Spinal cord (tissue), 10 donors: Measurements from ENCODE around the gene EPS8. TPM values are rescaled to one million over a fixed set of nuclear protein-coding genes. Genes with fewer than 3 reads are reported as not detected.

Experiments
- DNase-seq, 6 donors: peaks; one replicate each; pipeline versions ENCODE4 v3.0.0 to v3.0.0-alpha.2; 2013 to 2015; ENCODE audit warnings: low spot score in 6 of 6, low read depth in 4 of 6
- H3K27ac ChIP-seq: one replicate; pipeline ENCODE4 v1.5.1; 2013; ENCODE audit warnings: low read depth, low read length, control low read depth
- H3K27me3 ChIP-seq: one replicate; pipeline ENCODE4 v1.6.1; 2013; ENCODE audit warnings: low read length; ENCODE audit not compliant: control insufficient read depth, insufficient read depth
- H3K36me3 ChIP-seq: one replicate; pipeline ENCODE4 v1.6.1; 2013; ENCODE audit warnings: low read length; ENCODE audit not compliant: control insufficient read depth, insufficient read depth
- H3K4me1 ChIP-seq: one replicate; pipeline ENCODE4 v1.6.1; 2013; ENCODE audit warnings: low read length; ENCODE audit not compliant: control insufficient read depth, insufficient read depth
- H3K4me3 ChIP-seq: one replicate; pipeline ENCODE4 v1.5.1; 2013; ENCODE audit warnings: low read depth, low read length, control low read depth
- H3K9me3 ChIP-seq: one replicate; pipeline ENCODE4 v1.6.1; 2013; ENCODE audit warnings: low read length; ENCODE audit not compliant: control insufficient read depth, insufficient read depth
- WGBS: methylation state at CpG from one replicate; pipeline ENCODE4 v1.1.5; 2013; ENCODE audit warnings: missing lambda C conversion rate; ENCODE audit not compliant: insufficient coverage; 5-methylcytosine and 5-hydroxymethylcytosine counted together
- polyA plus RNA-seq, 2 donors: library from polyadenylated mRNA; unstranded; fragments of 120-200 nt; gene quantifications; one replicate each; pipeline ENCODE4 v1.2.1, GENCODE V29; 2013; ENCODE audit not compliant: insufficient read length in 2 of 2
- total RNA-seq, 2 donors: library from RNA; depleted of rRNA in 1 of 2; stranded (reverse); fragments of 120-200 nt in 1 of 2; fragments of >200 nt in 1 of 2; gene quantifications; one replicate each; pipeline versions ENCODE4 v1.2.3 to v1.2.4, GENCODE V29; 2013 to 2014
- donor health status: healthy.

Gene EPS8
- total and polyA plus RNA-seq, 4 donors = 63.1 to 84.1 (median 73.7) TPM

DNA sequence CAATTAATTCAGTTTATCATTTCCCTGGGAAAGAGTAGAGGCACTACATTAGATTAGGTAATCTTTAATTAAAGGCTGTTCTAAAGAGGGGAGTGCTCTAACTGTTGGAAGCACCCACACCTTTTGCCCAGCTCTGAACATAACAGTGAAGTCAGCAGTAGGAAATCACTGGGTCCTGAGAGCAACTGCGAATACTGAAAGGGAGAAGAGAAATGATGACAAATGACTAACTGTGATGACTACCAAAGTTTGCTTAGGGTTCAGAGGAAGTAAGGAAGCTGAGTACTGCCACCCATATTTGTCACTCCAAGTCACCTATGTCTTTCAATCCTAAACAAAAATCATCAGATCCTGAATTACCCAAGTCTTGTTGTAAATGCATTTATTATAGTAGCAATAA, 140.6 kb downstream of the EPS8 start:
- H3K27ac ChIP-seq = no peak overlapping the region
- peaks cover 1% of the 10 kb centered on the region for H3K36me3 ChIP-seq
- DNase-seq = no peak
- no CpG with 5 or more reads among the region's 1 CpG for WGBS
- H3K27me3 ChIP-seq = no peaks in the 10 kb centered on the region
- no peaks in the 10 kb centered on the region for H3K4me1 ChIP-seq
- no peak overlapping the region for H3K4me3 ChIP-seq
- no peaks in the 10 kb centered on the region for H3K9me3 ChIP-seq

DNA sequence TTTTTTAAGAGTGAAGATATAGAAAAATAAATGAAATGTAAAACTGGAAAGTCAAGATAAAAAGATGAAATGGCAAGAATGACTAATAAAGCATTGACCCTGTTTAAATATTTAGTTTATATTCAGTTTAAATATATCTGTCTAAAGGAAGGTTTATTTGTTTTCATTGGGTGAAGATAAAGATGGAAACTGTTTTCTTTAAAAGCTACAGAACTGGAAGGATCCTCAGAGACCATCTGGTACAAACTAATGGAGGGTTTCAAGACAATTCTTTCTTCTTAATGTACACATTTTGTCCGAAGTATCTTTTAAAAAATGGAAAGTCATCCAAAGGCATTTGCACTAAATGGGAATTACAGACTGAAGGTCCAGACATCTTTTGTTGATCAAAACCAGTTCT, 142.6 kb downstream of the EPS8 start:
- H3K4me1 ChIP-seq = no peaks in the 10 kb centered on the region
- peak overlapping the region; percentile 1 for H3K27ac ChIP-seq
- no CpG with 5 or more reads among the region's 1 CpG for WGBS
- H3K4me3 ChIP-seq = no peak overlapping the region
- no peaks in the 10 kb centered on the region for H3K27me3 ChIP-seq
- no peaks in the 10 kb centered on the region for H3K9me3 ChIP-seq
- peaks cover 5% of the 10 kb centered on the region for H3K36me3 ChIP-seq
- no peak for DNase-seq

DNA sequence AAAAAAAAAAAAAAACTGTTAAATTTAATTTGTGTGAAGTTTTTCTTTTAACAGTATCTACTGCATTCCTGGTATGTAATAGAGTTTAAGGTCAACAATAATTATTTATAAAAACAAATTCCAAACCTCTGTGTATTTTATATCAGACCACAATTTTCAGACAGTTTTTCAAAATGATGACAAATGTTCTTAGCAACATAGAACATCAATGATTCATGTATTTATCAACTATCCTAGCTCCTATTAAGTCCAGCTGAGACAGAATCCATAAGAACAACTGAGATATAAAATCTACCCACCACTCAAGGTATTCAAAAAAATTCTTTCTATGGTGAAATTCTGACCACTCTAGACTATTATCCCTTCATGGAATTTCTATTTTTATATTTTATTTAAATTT, 144.5 kb downstream of the EPS8 start:
- no peak for DNase-seq
- no peaks in the 10 kb centered on the region for H3K27me3 ChIP-seq
- H3K27ac ChIP-seq = no peak overlapping the region
- H3K4me3 ChIP-seq = no peak overlapping the region
- H3K36me3 ChIP-seq = peaks cover 5% of the 10 kb centered on the region
- no peaks in the 10 kb centered on the region for H3K4me1 ChIP-seq
- no peaks in the 10 kb centered on the region for H3K9me3 ChIP-seq

DNA sequence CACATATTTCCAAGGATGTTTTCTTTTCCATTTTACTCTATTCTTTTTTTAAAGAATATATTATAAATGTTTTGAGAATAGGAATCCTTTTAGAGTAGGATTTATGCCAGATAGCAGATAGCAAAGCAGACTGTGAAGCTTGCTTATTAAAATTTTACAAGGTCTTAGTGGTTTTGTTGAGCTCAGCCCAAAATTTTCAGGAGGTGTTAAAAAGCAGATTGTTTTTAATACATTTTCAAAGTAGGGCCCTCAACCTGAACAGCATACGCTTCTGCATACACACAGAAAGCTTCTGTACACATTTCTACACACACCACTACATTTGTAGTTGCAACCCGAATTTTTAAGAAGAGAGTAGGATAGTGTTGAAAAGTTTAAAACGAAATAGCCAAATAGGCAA, 151.0 kb downstream of the EPS8 start:
- Histone ChIP-seq H3K27ac (no peak overlapping the region), H3K9me3 (no peaks in the 10 kb centered on the region), H3K4me1 (no peaks in the 10 kb centered on the region), H3K27me3 (no peaks in the 10 kb centered on the region), H3K4me3 (no peak overlapping the region), H3K36me3 (peaks cover under 1% of the 10 kb centered on the region)
- DNase-seq = no peak
- WGBS = no CpG with 5 or more reads among the region's 3 CpGs

DNA sequence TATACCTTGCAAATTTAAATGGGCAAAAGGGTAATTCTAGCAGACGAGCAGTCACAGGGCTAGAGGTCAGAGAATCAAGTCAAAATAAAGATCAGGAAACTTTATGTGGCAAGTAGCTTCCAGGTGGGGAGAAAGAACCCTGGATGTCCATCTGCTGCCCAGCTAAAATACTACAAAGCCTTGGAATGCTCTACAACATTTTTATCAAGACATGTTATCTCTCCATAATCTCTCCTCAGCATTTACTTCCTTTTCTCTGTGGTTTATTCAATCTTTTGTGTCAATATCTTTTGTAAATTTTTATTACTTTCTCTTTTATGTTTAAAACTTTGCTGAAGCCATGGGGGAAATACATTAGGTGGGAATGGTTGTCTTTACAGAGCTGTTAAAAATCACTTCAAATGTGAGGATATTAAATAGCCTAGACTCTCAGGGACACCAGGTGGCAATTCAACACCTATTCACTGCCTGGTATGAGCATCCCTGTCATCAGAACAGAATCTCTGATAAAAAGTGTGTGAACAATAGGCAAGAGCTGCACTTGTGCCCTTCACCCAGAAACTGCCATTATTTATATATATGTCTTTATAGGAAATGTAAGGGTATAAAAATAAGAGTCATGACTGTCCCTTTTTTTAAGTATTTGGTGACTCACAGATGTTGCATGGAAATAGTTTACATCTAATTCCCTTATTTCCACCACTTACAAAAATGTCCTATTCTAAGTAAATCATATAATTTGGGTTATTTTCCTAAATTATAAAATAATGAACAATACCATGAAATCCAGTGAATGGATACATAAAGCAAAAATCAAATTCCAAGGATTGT, 152.9 kb downstream of the EPS8 start:
- no peaks in the 10 kb centered on the region for H3K27me3 ChIP-seq
- H3K27ac ChIP-seq = no peak overlapping the region
- H3K4me1 ChIP-seq = no peaks in the 10 kb centered on the region
- no peak overlapping the region for H3K4me3 ChIP-seq
- WGBS = 91% methylated on average over 1 of the region's 1 CpG
- peaks cover 2% of the 10 kb centered on the region for H3K36me3 ChIP-seq
- no peaks in the 10 kb centered on the region for H3K9me3 ChIP-seq
- no peak for DNase-seq

DNA sequence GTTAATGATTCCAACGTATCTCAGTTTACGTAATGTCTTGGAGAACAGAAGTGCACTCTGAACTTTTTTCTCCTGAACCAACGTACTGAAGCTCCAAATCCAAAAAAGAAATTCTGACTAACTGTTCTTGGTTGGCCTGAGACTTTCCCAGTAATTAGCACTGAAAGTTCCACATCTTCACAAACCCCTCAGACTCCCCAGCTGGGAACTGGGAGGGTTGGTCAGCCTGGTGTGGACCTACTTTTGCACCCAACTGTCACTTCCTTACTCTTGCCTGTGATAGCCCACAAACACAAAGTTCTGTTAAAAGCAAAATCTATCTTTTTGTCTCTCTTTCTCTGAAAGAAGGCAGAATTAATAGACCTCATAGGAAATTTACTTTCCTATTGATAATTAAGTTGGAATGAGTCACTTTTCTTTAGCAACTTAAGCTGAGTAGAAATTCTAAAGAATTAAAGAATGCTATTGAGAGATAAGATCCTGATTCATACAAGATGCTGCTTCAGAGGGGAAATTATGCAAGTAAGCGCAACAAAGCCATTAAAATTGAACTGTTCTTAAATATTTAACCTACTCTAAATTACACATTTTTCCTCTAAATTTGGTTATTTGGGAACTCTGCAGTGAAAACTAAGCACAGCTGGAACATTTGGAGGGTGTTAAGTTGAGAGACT, 155.0 kb downstream of the EPS8 start:
- H3K9me3 ChIP-seq = no peaks in the 10 kb centered on the region
- H3K4me1 ChIP-seq = no peaks in the 10 kb centered on the region
- no peak overlapping the region for H3K27ac ChIP-seq
- H3K4me3 ChIP-seq = no peak overlapping the region
- 90% methylated on average over 3 of the region's 4 CpGs for WGBS
- H3K27me3 ChIP-seq = no peaks in the 10 kb centered on the region
- no peak for DNase-seq
- peaks cover 3% of the 10 kb centered on the region for H3K36me3 ChIP-seq

DNA sequence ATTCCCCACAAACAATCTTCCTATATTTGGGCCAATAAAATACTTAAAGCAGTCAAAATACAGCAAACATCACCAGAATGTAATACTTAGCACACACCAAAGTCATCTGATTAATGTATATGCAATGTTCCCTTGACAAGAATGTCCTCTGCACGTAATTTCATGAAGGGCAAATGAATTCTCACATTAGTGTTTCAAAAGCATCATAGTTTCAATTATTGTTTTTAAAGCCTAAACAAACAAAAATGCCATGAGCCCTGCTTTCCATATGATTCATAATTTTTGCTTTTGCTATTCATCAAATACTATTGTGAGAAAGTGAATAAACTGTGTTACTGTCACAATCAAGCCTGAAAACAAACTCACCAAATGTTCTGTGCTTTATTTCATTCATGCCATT, 156.0 kb downstream of the EPS8 start:
- Histone ChIP-seq H3K4me1 (no peaks in the 10 kb centered on the region), H3K27ac (no peak overlapping the region), H3K27me3 (no peaks in the 10 kb centered on the region), H3K9me3 (no peaks in the 10 kb centered on the region), H3K36me3 (peaks cover 3% of the 10 kb centered on the region), H3K4me3 (no peak overlapping the region)
- DNase-seq = no peak
- WGBS = no CpG with 5 or more reads among the region's 1 CpG

DNA sequence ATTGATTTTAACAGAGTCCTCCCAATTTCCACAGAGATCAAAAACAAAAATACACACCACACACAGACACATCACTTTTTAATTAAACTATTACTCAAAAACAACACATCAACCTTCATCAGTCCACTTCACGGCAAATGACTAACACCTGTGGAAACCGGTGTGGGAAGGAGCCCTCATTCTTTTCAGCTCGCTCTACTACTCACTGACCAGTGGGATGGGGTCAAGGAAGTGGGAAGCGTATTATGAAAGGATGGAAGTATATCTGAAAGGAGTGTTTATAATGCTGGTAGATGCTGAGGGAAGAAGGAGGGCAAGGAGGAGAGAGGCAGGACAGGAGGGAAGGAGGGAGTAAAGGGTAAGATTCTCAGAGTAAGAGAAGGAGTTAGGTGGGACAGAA, 156.5 kb downstream of the EPS8 start:
- DNase-seq = no peak

DNA sequence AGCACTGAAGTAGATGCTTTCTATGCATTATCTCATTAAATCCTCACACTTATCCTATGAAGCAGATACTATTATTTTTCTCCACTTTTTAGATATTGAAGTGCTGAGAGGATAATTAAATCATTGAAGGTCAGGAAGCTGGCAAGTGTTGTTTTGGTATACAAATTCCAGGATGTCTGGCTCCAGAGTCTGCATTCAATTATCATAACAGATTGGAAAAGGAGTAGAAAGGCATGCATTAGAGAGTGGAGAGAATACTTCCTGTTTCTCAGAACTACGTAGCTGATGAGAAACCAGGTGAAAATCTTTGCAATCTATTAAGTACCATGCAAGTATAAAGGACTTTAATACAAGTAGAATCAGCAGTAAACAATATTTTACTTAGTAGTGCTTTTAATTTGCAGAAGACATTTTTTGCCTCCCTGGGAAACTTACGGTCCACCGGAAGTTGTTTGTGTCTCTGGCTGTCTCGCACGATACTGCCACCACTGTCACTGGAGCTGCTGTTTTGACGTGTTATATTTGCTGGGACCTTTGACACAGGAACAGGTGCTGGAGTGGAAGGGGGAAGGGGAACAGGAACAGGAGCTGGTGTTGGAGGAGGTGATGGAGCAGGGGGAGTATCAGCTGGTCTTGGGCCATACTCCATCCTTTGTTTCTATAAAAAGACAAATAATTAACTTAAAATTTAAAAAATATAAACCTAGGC, 158.0 kb downstream of the EPS8 start:
- Histone ChIP-seq H3K9me3 (no peaks in the 10 kb centered on the region), H3K36me3 (peaks cover 3% of the 10 kb centered on the region), H3K27me3 (no peaks in the 10 kb centered on the region), H3K4me3 (no peak overlapping the region), H3K27ac (no peak overlapping the region), H3K4me1 (no peaks in the 10 kb centered on the region)
- DNase-seq = no peak
- 91% methylated on average over 4 of the region's 6 CpGs for WGBS

More for the DNA sequence above, 156.5 kb downstream of the EPS8 start:
- 86% methylated on average over 1 of the region's 4 CpGs for WGBS
- Histone ChIP-seq H3K27ac (no peak overlapping the region), H3K9me3 (no peaks in the 10 kb centered on the region), H3K4me1 (no peaks in the 10 kb centered on the region), H3K27me3 (no peaks in the 10 kb centered on the region), H3K36me3 (peaks cover 3% of the 10 kb centered on the region), H3K4me3 (no peak overlapping the region)
